GM19395 (cell line): ENCODE results near the gene SECTM1.
"Not testable (repeated sequence)": the region's sequence is repeated elsewhere in the genome, so short reads cannot be mapped to it uniquely, and the experiment has no call there.

ENCODE experiments used
- ATAC-seq: cut with Tn5 transposase; IDR thresholded peaks from one replicate; pipeline ENCODE4 v1.9.1; 2021; ENCODE audit warnings: mild to moderate bottlenecking, moderate library complexity; ENCODE audit not compliant: unreplicated experiment

SECTM1 gene

DNA sequence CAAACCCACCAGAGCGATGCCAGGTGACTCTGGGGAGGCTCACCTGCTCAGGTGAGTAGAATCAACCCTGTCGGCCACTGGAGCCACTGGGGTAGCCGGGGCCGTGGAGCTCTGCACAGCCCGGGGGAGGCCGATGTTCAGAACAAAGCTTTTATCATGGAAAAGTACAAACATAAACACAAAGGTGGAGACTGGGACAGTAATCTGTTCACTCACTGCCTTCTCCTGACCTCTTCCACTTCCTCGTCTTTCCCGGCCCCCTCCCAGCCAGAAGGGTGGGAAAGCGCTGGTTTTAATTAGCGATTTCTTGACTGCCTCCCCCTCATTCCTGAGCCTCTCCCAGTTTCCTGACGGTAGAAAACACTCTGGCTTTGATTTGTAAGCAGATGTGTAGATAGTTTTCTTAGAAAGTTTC, 15.7 kb upstream of the SECTM1 start:
- no peak for ATAC-seq

DNA sequence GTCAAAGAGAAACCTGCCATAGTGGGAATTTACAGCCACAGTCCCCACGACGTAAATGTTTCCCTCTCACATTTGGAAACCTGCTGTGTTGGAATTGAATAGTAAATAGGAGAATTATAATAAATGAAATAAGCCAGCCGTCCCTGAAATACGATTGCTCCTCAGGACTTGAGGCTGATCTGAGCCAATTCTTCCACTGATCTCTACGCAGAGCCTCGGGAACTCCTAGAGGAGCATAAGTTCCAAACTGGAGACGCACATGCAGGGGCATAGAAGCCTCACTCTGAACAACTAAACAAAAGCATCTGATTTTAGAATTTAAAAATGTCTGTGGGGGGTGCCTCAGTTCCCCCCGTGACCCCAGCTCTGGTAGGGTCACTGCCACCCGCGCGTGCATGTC, 15.3 kb upstream of the SECTM1 start:
- no peak for ATAC-seq

DNA sequence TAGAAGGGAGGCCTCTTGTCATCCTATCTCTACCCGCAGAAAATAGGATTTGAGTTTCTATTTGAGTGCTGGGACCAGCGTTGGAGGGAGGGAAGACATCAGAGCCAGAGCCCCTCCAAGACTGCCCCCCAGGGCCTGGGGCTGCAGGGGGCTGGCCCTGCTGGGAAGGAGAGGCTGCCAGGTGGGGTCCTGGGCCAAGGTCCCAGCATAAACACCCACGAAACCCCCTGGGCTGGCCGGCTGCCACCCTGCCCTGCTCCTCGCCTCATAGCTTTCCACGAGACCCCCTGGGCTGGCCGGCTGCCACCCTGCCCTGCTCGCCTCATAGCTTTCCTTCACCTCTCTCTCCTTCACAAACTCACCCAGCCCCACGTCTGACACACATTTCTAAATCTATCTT, 14.9 kb upstream of the SECTM1 start:
- no peak for ATAC-seq

DNA sequence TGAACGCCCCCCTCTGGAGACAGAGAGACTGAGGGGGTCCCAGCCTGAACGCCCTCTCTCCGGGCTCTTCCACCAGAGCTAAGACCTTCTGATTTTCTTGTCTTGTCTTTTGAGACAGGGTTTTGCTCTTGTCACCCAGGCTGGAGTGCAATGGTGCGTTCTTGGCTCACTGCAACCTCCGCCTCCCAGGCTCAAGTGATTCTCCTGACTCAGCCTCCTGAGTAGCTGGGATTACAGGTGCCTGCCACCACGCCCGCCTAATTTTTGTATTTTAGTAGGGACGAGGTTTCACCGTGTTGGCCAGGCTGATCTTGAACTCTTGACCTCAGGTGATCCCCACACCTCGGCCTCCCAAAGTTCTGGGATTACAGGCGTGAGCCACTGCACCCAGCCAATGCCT, 14.4 kb upstream of the SECTM1 start:
- not testable (repeated sequence) for ATAC-seq

DNA sequence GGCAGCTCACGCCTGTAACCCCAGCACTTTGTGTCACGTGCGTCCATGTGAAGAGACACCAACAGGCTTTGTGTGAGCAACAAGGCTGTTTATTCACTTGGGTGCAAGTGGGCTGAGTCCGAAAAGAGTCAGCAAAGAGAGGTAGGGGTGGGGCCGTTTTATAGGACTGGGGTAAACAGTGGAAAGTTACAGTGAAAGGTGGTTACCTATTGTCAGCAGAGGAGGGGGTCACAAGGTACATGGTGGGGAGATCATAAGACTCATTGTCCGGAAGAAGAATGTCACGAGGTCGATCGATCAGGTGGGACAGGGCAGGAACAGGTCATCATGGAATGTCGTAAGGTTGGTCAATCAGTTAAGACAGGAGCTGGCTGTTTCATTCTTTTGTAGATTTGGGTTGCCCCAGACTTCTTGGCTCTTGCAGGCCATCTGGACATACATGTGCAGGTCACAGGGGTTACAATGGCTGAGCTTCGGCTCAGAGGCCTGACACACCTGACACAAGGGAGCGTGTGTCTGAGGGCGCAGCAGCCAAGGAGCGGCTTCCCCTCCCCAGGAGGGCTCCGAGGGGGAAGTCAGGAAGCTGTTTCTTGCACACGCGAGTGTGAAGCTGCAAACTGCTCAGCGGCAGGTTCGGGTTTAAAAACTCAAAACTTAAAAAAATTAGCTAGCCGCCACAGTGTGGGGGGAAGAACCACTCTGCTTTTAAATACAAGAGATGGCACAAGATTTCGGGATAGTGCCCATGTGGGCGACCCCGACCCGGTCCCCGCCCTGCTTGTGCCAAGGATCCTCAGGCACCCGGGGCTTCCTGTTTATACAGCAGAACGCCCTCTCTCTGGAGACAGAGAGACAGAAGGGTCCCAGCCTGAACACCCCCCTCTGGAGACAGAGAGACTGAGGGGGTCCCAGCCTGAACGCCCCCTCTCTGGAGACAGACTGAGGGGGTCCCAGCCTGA, 13.1 kb upstream of the SECTM1 start:
- ATAC-seq: no peak

DNA sequence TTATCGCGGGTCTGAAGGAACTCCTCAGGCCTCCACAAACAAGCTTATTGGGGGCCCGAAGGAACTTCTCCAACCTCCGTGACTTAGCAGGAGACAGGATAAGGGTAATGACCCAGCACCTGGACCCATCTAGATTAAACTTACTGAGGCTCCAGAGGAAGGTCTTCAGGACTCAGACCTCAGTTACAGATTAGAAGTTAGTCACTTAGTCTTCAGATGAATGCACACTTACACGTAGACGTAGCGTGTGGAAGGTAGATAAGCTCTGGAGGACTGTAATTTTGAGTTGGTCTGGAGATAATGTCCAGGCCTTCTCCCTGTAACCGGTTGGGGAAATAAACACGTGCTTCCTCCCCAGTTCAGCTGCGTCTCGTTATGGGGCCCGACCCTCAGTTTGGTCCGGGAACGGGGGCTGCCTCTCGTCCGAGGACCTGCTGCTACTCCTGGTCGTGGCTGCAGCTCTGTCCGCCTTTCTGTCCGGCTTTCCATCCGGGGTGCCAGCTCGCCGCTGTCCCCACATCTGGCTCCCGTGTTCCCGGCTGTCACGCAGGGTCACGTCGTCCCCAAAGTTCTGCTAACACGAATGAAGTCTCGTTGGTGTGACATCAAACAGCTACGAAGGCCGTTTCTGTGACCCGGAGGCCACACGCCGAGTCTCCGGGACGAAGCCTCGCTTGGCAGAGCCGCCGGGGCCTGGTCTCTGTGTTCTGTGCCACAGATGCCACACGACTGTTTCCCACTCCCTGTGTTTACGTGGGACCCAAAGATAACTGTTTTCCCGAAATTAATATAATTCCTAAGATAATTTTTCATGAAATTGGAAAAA, 11.8 kb upstream of the SECTM1 start:
- no peak for ATAC-seq

DNA sequence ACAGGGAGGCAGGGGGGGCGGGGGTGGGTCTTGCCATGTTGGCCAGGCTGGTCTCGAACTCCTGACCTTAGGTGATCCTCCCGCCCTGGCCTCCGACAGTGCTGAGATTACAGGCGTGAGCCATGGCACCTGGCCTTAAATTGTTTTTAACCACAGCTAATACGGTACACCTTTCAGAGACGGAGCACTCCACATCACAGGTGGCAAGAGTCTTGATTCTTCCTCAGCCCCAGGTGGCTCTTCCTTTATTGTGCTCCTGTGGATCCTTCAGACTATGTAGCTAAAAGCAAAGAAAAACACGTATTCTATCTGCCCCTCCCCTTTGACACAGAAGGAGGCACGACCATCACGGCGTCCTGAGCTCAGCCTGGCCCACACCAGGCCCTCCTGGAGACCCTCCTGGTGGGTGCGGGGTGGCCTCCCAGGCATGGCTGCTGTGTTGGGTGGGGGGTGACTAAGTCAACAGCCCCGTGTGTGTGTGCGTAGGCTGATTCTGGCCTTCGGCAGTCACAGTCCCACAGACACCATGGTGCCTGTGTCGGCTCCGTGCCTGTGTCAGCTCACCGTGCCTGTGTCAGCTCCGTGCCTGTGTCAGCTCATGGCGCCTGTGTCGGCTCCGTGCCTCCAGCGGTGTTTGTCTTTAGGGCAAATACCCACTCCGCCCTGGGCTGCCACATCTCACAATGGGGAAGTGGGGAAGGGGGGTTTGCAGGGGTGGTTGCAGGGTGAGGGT, 10.8 kb upstream of the SECTM1 start:
- no peak for ATAC-seq

DNA sequence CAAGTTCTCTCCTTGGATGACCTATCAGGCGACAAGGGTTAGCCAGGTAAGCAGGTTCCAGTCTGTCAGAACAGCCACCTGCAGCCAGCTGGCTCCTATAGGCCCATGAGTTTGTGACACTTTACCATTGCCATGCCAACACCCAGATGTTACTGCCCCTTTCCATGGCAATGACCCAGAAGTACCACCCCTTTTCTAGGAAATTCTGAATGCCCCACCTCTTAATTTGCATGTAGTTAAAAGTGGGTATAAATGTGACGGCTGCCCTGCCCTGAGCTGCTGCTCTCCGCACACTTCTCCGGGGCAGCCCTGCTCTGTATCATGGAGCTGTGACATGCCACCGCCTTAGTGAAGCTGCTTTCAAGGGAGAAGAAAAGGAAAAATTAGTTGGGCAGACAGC, 10.0 kb upstream of the SECTM1 start:
- no peak for ATAC-seq

DNA sequence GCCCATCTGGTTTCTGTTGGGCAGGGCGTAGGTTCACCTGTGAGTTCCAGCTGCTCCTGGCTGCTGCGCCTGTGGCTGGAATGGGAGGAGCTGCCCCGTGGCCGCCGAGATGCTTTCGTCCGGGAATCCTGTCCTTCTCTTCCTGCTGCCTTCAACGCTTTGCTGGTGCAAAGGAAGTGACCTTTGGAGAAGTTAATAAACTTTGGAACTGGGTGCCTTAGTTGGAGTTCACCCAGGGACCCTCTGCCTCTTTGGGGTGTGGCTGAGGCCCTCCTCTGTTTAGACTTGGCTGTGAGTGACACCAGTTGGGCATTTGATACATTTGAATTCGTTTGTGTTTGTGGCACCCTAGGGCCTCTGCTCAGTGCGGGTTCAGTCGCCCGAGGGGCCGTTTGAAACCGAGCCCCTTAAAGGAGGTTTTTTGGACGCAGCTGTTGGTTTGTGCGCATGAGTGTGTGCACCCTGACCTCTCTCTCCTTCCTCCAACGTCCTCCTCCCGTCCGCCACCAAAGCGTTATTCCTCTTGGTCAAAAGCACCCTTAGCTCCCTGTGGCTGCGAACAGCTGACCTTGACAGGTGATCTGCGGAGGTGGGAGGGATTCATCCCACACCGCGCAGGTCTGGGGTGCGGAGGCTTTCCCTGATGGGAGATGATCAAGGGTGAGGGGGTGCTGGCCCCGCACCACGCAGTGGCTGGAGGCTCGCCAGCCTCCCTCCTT, 9.0 kb upstream of the SECTM1 start:
- no peak for ATAC-seq

DNA sequence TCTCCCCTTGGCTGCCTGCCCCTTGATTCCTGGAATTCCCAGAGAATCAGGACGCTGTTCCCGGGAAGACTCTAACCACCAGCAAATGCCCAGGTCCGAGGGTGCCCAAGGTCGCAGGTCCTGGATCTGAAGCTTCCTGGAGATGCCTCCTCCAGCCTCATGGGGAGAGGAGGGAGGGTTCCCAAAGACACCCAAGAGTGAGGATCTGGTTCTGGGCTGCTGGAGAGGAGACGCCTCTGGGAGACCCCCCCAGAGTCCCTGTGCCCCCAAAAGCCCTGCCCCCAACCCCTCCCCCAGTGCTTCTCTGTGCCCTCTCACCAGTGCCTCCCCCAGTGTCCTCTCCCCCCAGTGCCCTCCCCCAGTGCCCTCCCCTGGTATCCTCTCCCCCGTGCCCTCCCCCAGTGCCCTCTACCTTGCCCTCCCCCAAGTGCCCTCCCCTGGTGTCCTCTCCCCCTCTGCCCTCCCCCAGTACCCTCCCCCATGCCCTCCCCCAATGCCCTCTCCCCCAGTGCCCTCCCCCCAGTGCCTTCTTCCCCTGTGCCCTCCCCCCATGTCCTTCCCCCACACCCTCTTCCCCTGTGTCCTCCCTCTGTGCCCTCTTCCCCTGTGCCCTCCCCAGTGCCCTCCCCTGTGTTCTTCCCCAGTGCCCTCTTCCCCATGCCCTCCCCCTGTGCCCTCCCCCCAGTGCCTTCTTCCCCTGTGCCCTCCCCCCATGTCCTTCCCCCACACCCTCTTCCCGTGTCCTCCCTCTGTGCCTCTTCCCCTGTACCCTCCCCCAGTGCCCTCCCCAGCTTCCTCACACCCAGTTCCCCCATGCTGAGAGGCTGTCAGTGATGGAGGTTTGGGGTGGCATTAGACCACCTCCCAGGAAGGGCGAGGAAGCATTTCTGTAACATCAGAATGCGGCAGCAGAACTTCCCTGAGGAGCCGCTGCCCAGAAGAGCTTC, 6.3 kb upstream of the SECTM1 start:
- no peak for ATAC-seq

DNA sequence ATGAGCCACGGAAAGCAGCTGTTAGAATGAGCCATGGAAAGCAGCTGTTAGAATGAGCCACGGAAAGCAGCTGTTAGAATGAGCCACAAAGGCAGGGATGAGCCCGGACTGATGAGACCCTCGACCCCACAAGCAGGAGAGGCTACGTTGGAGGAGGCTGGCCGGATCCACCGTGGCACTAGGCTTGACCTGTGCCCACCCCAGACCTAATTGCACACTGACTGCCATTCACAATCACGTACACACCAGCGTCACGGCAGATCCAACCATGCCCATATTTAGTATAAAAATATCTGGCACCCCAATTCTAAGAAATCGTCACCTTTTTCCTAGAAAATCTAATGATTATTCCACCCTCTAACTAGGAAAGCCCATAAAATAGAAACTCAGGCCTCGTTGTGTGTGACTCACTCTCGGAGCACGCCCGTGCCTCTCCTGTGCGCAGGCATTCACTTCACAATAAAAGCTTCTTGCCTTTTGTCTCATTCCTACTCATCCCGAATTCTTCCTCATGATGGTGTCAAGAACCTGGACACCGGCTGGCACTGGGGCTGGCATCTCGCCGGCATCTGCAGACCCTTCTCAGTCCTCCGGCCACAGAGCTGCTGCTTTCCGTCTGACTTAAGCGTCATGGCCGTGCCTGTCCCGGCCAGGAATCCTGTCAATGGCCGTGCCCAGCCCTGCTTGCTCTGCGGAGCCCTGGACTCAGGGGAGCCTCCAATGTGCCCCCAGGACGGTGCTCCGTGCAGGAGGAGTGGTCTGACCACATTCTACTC, 5.5 kb upstream of the SECTM1 start:
- ATAC-seq: no peak

DNA sequence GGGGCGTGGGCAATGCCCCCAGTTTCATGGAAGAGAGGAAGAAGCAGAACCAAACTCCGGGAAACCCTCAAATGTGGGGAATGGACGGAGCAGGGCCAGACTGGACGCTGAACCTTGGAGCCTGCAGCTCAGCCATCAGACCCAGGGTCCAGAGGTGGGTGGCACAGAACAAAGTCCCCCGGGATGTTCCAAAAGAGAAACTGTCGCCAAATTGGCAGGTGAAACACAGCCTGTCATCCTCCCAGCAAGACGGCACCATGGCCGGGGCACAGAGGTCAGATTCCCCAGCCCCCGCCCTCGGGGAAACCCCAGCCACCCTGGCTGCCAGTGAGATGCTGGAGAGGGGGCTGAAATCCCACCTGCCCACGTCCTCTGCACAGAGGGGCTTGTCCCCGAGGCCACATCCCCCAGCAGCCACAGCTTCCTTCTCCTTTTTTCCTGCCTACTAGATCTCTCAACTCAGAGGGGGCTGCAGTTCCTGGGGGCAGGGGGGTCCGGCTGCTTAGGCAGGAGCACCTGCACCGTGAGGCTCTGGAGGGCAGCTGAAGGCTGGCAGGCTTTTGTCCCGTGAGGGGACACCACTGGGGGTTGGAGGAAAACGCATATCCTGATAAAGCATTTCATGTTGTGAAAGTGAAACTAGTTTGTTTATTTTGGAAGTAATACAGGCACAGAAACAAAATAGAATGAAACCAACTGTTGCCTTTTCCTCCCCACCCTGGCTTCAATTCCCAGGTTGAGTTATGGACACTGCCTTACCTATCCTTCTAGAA, 1.2 kb upstream of the SECTM1 start:
- no peak for ATAC-seq

DNA sequence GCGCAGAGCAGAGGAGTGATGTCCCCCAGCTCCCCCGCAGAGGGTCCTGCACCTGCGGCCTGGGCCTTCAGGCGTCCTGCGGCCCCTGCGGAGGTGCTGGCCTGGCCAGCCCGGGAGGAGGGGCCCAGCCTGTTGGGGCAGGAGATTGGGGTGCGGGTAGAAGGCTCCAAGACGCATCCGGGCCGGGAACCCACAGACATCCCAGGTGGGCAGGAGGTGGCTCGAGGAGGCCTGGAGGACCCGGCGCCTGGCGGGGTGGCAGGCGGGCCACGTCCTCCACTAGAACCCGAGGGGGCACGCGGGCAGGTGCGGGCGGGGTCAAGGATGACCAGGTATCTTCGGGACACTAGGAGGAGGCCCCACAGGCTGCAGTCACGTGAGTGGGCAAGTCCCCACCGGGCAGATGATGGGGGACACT, 647 bp upstream of the SECTM1 start:
- no peak for ATAC-seq

DNA sequence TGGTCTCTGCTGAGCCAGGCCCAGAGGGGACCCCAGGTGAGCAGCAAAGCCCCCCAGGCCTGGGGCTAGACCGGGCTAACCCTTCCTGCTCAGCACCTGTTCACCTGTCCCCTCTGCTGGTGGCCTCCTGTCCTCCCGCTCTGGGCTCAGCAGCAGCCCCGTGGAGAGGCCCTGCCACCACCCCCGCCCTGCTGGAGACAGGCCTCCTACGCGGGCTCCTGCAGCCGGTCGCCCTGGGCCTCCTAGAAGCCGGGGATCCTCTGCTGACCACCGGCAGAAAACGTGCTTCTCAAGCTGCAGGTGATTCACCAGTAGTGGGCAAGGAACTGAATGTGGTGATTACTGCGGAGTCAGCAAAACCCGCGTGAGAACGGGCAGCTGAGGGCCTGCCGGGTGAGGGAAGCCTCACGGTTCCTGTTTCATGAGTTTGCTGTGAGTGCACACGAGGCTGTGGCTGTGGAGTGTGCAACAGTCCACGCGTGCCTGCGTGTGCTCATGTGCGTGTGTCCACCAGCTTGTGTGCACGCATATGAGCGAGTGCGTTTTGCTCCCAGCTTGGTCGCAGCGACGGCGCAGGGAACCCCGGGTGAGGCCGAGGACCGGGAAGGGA, 792 bp downstream of the SECTM1 start:
- ATAC-seq: no peak

DNA sequence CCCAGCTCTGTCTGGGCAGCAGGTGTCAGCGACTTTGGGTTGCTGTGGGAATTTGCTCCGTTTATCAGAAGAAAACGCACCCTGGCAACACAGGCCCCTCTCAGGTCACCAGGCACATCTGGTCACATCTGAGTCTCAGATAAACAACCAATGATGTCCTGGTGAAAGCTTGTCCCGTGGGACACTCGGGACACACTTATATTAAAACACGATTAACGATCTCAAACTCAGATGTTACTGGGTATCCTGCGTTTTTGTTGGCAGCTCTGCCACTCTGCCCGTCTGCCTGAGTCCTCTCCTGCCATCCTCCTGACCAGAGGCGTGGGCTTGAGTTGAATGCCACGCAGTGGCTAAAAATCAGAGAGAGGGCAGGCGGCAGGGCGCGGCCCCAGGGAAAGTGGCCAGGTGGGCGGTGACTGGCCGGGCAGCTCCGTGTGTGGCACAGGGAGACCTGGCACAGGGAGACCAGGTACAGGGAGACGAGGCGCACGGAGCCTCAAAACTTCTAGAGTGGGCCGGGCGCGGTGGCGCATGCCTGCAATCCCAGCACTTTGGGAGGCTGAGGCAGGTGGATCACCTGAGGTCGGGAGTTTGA, 2.1 kb downstream of the SECTM1 start:
- no peak for ATAC-seq

DNA sequence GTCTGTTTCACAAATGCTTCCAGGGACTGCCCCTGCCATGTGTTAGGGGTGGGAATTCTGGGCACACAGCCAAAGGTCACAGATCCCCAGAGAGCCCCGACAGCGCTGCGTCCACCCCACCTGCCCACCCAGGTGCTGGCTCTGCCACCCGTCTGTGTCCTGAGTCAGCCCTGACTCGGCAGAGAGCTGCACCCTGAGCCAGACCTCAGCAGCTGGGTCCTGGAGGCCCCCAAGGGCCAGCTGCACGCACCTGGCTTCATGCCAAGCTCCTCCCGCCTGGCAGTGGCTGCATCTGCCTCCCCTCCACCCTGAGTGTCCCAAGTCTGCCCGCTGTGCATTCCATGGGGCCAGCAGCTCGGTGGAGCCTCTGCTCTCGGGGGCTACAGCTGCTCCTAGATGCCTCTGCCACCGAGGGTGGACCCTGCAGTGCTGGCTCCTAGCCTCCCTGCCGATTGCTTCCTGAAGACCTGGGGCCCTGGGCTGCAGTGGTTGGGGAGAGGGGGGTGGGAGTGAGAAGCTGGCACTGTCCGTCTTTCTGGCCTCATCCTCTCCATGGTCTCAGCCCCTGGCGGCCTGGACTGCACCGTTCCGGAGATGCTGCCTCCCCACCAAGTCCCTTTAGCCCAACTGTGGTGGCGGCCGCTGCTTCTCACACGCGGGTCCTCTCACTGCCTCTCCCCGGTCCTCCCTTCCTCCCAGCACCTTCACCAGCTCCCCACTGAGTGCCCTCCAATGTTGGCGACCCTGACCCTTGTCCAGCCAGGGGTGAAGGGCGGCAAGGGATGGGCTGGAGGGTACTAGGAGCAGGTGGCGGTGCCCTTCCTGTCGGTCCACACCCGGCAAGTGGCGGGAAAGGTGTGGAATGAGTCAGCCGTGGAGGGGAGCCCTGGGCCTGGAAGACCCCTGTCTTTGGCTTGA, 3.0 kb downstream of the SECTM1 start:
- no peak for ATAC-seq
